ENCODE measurements around the gene UBTD2. TPM values are rescaled to one million over a fixed set of nuclear protein-coding genes. Genes with fewer than 3 reads are reported as not detected.

UBTD2 gene
- total RNA-seq, 4 donors from 2014 or later = 7.1 to 15.1 (median 9.4) TPM

DNA sequence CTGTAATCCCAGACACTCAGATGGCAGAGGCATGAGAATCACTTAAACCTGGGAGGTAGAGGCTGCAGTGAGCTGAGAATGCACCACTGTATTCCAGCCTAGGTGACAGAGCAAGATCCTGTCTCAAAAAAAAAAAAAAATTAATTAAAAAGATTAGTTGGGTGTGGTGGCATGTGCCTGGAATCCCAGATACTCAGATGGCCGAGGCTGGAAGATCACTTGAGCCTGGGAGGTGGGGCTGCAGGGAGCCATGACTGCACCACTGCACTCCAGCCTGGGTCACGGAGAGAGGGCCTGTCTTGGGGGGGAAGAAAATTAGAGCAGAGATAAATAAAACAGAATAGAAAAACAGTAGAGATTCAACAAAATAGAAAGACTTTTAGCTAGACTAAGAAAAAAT is 34.9 kb downstream of the UBTD2 start:
- no peak for DNase-seq (ENCODE audit: low spot score in 2 of 2)
- H3K4me3 ChIP-seq (ENCODE audit: low read depth, poor library complexity, severe bottlenecking) = no peak overlapping the region
- intact Hi-C loops (cut with DNase I; ENCODE audit: low total_unique reads) = no loop called here
- TF ChIP-seq CTCF (IDR thresholded peaks at IDR 0.05) (no peak), POLR2A (IDR thresholded peaks at IDR 0.05) (no peak)
- 61 to 68% methylated on average over 2 of the region's 2 CpGs for WGBS, 2 donors

DNA sequence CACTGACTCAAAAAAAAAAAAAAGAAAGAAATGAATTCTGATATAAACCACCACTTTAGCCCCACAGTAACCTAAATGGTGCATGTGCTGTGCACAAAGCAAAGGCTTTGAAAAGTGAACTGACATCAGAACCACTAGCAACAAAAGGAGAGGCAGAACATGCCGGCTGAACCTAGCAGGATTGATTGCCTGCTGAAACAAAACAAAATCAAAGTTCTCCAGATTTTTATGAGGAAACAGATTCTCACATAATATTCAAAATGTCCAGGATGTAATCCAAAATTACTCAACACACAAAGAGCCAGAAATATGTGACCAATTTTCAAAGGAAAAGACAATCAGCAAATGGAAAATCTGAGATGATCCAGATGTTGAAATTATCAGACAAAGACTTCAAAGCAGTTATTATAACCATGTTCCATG is 37.9 kb downstream of the UBTD2 start:
- DNase-seq (ENCODE audit: low spot score in 2 of 2) = no peak
- intact Hi-C loops (cut with DNase I; ENCODE audit: low total_unique reads) = no loop called here
- H3K4me3 ChIP-seq (ENCODE audit: low read depth, poor library complexity, severe bottlenecking) = no peak overlapping the region
- no peak for TF ChIP-seq CTCF (IDR thresholded peaks at IDR 0.05)
- TF ChIP-seq POLR2A (IDR thresholded peaks at IDR 0.05) = no peak
- 50 to 68% methylated on average over 1 of the region's 1 CpG for WGBS, 2 donors

- intact Hi-C loops (cut with DNase I; ENCODE audit: low total_unique reads) = no loop called here
- WGBS, 2 donors = 86 to 98% methylated on average over 2 of the region's 2 CpGs
- no peak overlapping the region for H3K4me3 ChIP-seq (ENCODE audit: low read depth, poor library complexity, severe bottlenecking)
- TF ChIP-seq CTCF (IDR thresholded peaks at IDR 0.05) (no peak), POLR2A (IDR thresholded peaks at IDR 0.05) (no peak)
- no peak for DNase-seq (ENCODE audit: low spot score in 2 of 2)
Measured at GRCh38 chr5:172245046-172245445, 38.5 kb downstream of the UBTD2 start.

DNA sequence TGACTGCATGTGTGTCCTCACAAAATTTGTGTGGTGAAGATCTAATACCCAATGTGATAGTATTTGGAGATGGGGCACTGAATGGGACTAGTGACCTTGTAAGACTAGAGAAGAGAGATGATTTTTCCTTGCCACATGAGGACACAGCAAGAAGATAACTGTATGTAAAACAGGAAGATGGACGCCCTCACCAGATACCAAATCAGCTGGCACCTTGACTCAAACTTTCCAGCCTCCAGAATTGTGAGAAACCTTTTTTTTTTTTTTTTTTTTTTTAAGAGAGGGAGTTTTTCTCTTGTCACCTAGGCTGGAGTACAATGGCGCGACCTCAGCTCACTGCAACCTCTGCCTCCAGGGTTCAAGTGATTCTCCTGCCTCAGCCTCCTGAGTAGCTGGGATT is 40.3 kb downstream of the UBTD2 start:
- TF ChIP-seq CTCF (IDR thresholded peaks at IDR 0.05) (no peak), POLR2A (IDR thresholded peaks at IDR 0.05) (no peak)
- WGBS, 2 donors = 94 to 97% methylated on average over 3 of the region's 3 CpGs
- no peak overlapping the region for H3K4me3 ChIP-seq (ENCODE audit: low read depth, poor library complexity, severe bottlenecking)
- intact Hi-C loops (cut with DNase I; ENCODE audit: low total_unique reads) = no loop called here
- no peak for DNase-seq (ENCODE audit: low spot score in 2 of 2)

DNA sequence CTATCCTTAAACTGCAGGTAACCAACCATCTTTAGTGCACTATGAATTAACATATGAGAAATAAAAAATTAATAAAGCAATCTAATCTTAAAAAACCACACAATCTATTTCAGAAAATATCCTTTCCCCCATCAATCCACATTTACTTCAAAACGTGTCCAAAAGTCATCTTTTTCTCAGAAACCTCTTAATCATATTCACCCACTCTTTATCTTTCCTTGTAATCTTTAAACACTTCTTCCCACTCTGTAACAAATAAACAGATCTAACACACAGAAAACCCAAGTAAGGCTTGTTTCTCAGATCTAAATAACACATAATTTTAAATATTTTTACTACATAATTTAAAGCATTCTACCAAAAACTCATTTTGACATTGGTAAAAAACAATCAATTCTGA is 45.2 kb downstream of the UBTD2 start:
- WGBS, 2 donors = 50 to 53% methylated on average over 1 of the region's 1 CpG
- intact Hi-C loops (cut with DNase I; ENCODE audit: low total_unique reads) = no loop called here
- no peak for DNase-seq (ENCODE audit: low spot score in 2 of 2)
- TF ChIP-seq CTCF (IDR thresholded peaks at IDR 0.05) (no peak), POLR2A (IDR thresholded peaks at IDR 0.05) (no peak)
- no peak overlapping the region for H3K4me3 ChIP-seq (ENCODE audit: low read depth, poor library complexity, severe bottlenecking)
